HL-60/S4 (cell line): ENCODE measurements around the gene EPC2.

ENCODE experiments used
- in situ Hi-C: fragments of 300-500 bp; cut with MboI; formaldehyde crosslinking; loops from 2 replicates; pipeline ENCODE4 v1.14.3; 2022; ENCODE audit warnings: low sequenced_read_pairs

The EPC2 gene

GRCh38 chr2:148643998-148644882 is at the start of gene EPC2:
Gene EPC2 (plus strand): TSS chr2:148644751. CDS start chr2:148645018, 267 bp downstream.
- in situ Hi-C loops: no loop called here

- in situ Hi-C loops: no loop called here
Observed at GRCh38 chr2:148596018-148596417, 48.5 kb upstream of the EPC2 start.

DNA sequence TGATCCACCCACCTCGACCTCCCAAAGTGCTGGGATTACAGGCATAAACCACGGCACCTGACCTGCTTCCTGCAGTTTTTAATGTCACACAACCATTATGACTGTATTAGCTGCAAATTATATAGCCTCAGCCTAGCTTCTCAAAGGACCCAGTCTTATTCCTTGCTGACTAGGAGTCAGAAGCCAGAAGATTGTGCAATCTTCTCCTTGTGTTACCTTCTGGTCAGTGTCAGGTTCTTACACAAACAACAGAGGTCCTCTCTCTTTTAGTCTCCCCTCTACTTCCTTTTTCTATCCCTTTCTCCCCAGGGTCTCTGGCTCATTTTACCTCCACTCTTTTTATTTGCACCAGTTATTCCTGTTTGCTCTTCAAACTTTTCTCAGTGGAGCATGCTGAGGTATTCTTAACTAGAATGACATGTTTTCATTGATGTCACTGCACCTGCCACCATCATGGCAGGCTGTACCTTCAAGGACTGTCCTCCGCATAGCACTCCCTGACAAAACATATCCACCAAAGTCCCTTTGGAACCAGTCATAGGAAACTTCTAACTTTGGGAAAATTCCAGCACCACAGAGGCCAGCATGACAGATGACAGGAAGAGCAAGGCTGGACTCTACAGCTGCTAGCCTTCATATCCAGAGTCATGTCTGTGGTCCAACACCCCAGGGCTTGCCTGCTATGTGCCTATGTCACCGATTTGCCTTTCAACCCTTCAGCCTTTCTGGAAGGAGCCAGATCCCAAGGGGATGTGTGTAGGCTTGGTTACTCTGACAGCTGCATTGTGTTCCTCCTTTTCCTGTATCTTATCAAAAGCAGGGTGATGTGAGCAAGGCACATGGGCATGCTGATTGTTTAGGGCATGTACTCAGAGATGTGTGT is 45.2 kb upstream of the EPC2 start:
- in situ Hi-C loops: no loop called here

GRCh38 chr2:148602885-148603561 is 41.5 kb upstream of the EPC2 start:
- in situ Hi-C loops: no loop called here

GRCh38 chr2:148603562-148603920 is 41.0 kb upstream of the EPC2 start:
- in situ Hi-C loops: no loop called here

DNA sequence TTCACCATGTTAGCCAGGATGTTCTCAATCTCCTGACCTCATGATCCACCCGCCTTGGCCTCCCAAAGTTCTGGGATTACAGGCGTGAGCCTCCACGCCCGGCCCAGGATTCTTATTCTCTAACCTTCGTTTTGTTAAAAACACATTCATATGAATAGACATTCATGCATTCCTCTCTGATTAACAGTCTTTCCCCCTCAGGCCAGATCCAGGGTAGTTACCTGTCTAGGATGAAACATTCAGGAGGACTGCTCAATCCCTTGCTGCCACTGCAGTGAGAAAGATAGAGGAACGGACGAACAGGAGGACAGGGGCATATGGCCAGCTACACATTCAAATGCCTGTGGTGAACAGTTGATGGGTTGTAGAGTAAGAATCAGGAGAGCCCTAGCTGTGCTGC is 39.6 kb upstream of the EPC2 start:
- in situ Hi-C loops: no loop called here

DNA sequence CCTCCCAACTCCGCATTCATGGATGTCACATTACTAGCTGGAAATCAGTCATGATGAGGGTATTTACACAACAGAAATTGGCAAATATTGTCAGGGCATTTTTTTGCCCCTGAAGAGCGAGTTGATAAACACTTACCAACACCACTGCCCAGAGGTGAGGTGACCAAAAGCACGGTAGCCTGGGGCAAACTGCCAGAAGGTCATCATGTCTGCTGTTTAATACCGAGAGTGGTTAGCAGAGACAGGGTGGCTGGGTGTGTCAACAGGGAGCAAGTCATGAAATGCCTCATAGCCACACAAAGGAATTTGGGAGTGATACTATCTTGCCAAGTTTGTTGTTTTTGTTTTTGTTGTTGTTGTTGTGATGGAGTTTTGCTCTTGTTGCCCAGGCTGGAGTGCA is 37.0 kb upstream of the EPC2 start:
- in situ Hi-C loops: no loop called here

DNA sequence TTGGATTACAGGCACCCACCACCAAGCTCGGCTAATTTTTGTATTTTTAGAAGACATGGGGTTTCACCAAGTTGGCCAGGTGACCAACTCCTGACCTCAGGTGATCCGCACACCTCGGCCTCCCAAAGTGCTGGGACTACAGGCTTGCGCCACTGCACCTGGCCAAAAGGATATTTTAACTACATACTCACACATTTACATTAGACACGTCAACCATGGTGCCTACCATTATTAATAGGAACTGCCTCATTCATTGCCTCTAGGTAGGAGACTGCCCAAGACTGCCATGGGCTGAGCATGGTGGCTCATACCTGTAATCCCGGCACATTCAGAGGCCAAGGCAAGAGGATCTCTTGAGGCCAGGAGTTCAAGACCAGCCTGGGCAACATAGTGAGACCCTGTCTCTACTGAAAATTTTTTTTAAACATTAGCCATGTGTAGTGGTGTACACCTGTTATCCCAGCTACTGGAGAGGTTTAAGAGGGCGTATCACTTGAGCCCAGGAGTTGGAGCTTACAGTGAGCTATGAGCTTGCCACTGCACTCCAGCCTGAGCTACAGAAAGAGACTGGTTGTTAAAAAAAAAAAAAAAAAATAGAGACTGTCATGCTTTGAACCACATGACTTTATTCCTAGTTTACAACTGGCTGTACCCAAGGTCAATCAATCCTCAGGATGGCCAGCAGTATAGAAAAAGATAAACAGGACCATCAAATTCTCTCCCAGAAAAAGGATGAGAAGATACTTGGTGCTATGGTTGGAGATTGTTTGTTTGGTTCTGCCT is 31.1 kb upstream of the EPC2 start:
- in situ Hi-C loops: no loop called here

DNA sequence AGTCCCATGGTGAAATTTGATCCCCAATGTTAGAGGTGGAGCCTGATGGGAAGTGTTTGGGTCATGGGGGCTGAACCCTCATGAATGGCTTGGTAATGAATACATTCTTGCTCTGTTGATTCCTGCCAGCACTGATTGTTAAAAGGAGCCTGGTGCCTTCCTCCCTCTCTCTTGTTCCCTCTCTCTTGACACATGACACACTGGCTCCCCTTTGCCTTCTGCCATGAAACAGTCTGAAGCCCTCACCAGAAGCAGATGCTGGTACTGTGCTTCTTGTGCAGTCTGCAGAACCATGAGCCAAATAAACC is 30.6 kb upstream of the EPC2 start:
- in situ Hi-C loops: no loop called here

- in situ Hi-C loops: no loop called here
Observed at GRCh38 chr2:148614322-148615049, 30.1 kb upstream of the EPC2 start.

GRCh38 chr2:148615381-148615841 is 29.1 kb upstream of the EPC2 start:
- in situ Hi-C loops: no loop called here

DNA sequence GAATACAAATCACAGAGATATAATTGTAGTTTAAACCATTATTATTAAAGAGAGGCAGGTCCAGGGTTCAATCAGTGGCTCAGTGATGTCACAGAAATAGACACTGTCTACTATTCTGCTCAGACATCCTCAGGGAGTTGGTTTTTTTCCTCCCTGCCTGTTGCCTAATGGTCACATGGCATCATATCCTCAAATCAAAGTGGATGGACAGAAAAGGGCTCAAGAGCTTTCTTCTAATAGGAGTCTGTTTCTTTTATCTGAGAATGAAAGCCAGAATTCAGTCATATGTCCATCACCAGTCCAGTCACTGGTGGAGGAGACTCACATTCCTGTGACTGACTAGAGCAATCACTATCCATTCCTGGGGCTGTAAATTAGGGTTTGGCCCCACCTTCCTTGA is 27.9 kb upstream of the EPC2 start:
- in situ Hi-C loops: no loop called here

- in situ Hi-C loops: no loop called here
Observed at GRCh38 chr2:148617219-148617618, 27.3 kb upstream of the EPC2 start.

DNA sequence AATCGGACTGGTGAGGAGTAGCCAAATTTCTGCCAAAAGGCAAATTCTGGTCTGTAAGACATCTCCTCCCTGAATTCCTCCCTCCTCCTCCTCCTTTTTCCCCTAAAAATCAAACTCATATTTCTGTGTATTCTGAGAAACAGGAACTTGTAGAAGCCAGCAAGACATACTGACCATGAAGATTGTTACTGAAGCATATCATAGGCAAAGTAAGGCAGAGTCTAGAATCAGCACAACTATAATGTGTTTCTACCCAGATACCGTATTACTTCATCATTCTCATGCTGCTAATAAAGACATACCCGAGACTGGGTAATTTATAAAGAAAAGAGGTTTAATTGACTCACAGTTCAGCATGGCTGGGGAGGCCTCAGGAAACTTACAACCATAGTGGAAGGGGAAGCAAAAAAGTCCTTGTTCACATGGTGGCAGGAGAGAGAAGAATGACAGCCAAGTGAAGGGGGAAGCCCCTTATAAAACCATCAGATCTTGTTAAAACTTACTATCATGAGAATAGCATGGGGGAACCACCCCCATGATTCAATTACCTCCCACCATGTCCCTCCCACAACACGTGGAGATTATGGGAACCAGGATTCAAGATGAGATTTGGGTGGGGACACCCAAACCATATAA is 24.9 kb upstream of the EPC2 start:
- in situ Hi-C loops: no loop called here

- in situ Hi-C loops: no loop called here
Observed at GRCh38 chr2:148622366-148622765, 22.2 kb upstream of the EPC2 start.

GRCh38 chr2:148623086-148623485 is 21.5 kb upstream of the EPC2 start:
- in situ Hi-C loops: no loop called here

GRCh38 chr2:148627224-148627623 is 17.3 kb upstream of the EPC2 start:
- in situ Hi-C loops: no loop called here

DNA sequence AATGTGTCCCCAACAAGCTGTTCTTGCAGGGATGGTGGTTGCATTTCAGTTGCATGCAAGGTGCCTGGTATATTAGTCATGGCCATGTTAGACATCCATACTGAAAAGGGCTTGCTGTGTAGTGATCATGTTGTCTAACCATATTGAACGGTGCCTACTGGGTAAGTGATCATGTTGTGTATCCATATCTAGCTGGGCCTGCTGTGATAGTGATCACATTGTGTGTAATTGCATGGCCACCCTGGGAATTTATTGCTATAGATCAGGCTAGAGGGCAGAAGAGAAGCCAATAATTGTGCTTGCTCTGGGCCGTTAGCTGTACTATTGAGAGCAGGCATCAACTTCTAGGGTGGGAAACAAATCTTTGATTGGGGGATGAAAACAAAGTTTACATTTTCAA is 9.8 kb upstream of the EPC2 start:
- in situ Hi-C loops: no loop called here

DNA sequence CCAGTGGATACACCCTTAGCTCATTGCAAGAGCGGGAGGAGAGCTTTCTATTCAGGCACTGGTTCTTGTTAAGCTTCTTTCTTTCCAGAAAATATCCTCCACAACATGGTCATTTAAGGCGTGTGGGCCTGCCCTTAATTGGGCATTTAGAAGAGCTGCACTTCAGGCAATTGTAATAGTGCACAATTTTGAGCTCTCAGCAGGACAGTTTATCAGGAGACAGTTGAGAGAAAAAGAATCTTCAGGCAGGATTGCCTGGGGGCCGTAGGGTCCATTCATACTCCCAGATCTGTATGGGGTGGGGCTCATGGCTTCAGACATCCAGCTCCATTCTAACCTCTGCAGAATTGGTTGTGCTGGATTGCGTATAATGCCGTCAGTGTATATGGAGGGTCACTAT is 6.0 kb upstream of the EPC2 start:
- in situ Hi-C loops: no loop called here

DNA sequence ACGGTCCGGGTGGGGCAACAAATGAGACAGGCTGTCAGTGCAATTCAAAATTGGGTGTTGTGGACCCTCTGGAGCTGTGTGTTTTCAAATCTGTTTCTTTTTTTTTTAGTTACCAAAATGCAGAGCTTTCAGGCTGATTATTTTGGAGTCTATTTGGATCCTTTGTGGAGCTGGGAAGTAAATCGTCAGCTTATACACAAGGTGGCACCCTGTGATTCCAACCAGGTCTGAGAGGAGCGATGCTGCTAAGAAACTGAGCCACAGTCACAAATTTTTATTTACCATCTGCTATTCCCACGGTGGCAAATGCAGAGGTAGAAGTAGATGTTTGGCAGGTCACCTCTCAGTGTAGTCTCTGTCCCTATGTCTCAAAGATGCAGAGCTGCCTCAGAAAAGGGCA is 3.8 kb upstream of the EPC2 start:
- in situ Hi-C loops: no loop called here
